ENCODE measurements around the gene CAMK2D. TPM values are rescaled to one million over a fixed set of nuclear protein-coding genes. Genes with fewer than 3 reads are reported as not detected.
"Not testable (repeated sequence)": the region's sequence is repeated elsewhere in the genome, so short reads cannot be mapped to it uniquely, and the experiment has no call there.

Gene CAMK2D
- total RNA-seq, 1 donor from 2014 or later = 217 TPM

- DNase-seq (ENCODE audit: low spot score) = no peak
- intact Hi-C loops (cut with DNase I) = no loop called here
Measured at GRCh38 chr4:113741956-113742355, 19.6 kb downstream of the CAMK2D start.

GRCh38 chr4:113740857-113741379, 20.6 kb downstream of the CAMK2D start:
- DNase-seq (ENCODE audit: low spot score) = no peak
- intact Hi-C loops (cut with DNase I) = no loop called here

- no peak for DNase-seq (ENCODE audit: low spot score)
- intact Hi-C loops (cut with DNase I) = no loop called here
Measured at GRCh38 chr4:113739197-113739596, 22.3 kb downstream of the CAMK2D start.

GRCh38 chr4:113738251-113738650, 23.3 kb downstream of the CAMK2D start:
- DNase-seq (ENCODE audit: low spot score) = no peak
- intact Hi-C loops (cut with DNase I) = no loop called here

- no peak for DNase-seq (ENCODE audit: low spot score)
- intact Hi-C loops (cut with DNase I) = no loop called here
Measured at GRCh38 chr4:113733685-113734084, 27.9 kb downstream of the CAMK2D start.

- intact Hi-C loops (cut with DNase I) = no loop called here
- no peak for DNase-seq (ENCODE audit: low spot score)
Measured at GRCh38 chr4:113732967-113733527, 28.5 kb downstream of the CAMK2D start.

- intact Hi-C loops (cut with DNase I) = no loop called here
- DNase-seq (ENCODE audit: low spot score) = no peak
Measured at GRCh38 chr4:113730467-113731216, 30.9 kb downstream of the CAMK2D start.

- intact Hi-C loops (cut with DNase I) = no loop called here
- no peak for DNase-seq (ENCODE audit: low spot score)
Measured at GRCh38 chr4:113727802-113728201, 33.7 kb downstream of the CAMK2D start.

GRCh38 chr4:113725963-113726362, 35.6 kb downstream of the CAMK2D start:
- DNase-seq (ENCODE audit: low spot score) = no peak
- intact Hi-C loops (cut with DNase I) = no loop called here

GRCh38 chr4:113718252-113718651, 43.3 kb downstream of the CAMK2D start:
- DNase-seq (ENCODE audit: low spot score) = no peak
- intact Hi-C loops (cut with DNase I) = no loop called here

GRCh38 chr4:113711883-113712662, 49.5 kb downstream of the CAMK2D start:
- intact Hi-C loops (cut with DNase I) = no loop called here
- DNase-seq (ENCODE audit: low spot score) = no peak

- intact Hi-C loops (cut with DNase I) = no loop called here
Measured at GRCh38 chr4:113708250-113708649, 53.3 kb downstream of the CAMK2D start.

GRCh38 chr4:113707048-113707447, 54.5 kb downstream of the CAMK2D start:
- DNase-seq (ENCODE audit: low spot score) = no peak
- intact Hi-C loops (cut with DNase I) = no loop called here

More at GRCh38 chr4:113708250-113708649, 53.3 kb downstream of the CAMK2D start:
- DNase-seq (ENCODE audit: low spot score) = no peak

GRCh38 chr4:113705097-113705496, 56.4 kb downstream of the CAMK2D start:
- intact Hi-C loops (cut with DNase I); DNase-seq (ENCODE audit: low spot score): not testable (repeated sequence)

GRCh38 chr4:113702596-113702995, 58.9 kb downstream of the CAMK2D start:
- intact Hi-C loops (cut with DNase I); DNase-seq (ENCODE audit: low spot score): not testable (repeated sequence)

- DNase-seq (ENCODE audit: low spot score) = no peak
- intact Hi-C loops (cut with DNase I) = no loop called here
Measured at GRCh38 chr4:113701169-113701568, 60.4 kb downstream of the CAMK2D start.

- DNase-seq (ENCODE audit: low spot score) = no peak
- intact Hi-C loops (cut with DNase I) = no loop called here
Measured at GRCh38 chr4:113700602-113701150, 60.9 kb downstream of the CAMK2D start.

GRCh38 chr4:113699772-113700171, 61.8 kb downstream of the CAMK2D start:
- intact Hi-C loops (cut with DNase I) = no loop called here
- DNase-seq (ENCODE audit: low spot score) = no peak

- intact Hi-C loops (cut with DNase I) = no loop called here
- no peak for DNase-seq (ENCODE audit: low spot score)
Measured at GRCh38 chr4:113697429-113697828, 64.1 kb downstream of the CAMK2D start.

Measured in cardiac septum (tissue), 1 donor.